Activated naive CD8-positive, alpha-beta T cell treated with anti-CD3 and anti-CD28 coated beads for 36 hours (primary cell): ENCODE measurements around the gene TPT1. TPM values are rescaled to one million over a fixed set of nuclear protein-coding genes. Genes with fewer than 3 reads are reported as not detected.
A peak's percentile ranks its signal among the peaks of the same experiment; 100 is the strongest.
"Not testable (repeated sequence)": the region's sequence is repeated elsewhere in the genome, so short reads cannot be mapped to it uniquely, and the experiment has no call there.

Source experiments
- DNase-seq: peaks from one replicate; pipeline ENCODE4 v3.0.0; 2021
- H3K27ac Mint-ChIP-seq: one replicate; pipeline ENCODE4 v1.8.0; 2022; ENCODE audit warnings: mild to moderate bottlenecking, moderate library complexity, mixed read lengths
- H3K27me3 Mint-ChIP-seq: one replicate; pipeline ENCODE4 v1.8.0; 2022; ENCODE audit warnings: mild to moderate bottlenecking, mixed read lengths
- H3K36me3 Mint-ChIP-seq: one replicate; pipeline ENCODE4 v1.8.0; 2021; ENCODE audit warnings: mild to moderate bottlenecking, mixed read lengths
- H3K4me1 Mint-ChIP-seq: one replicate; pipeline ENCODE4 v1.8.0; 2021; ENCODE audit warnings: mixed read lengths
- H3K4me3 Mint-ChIP-seq: one replicate; pipeline ENCODE4 v1.8.0; 2022; ENCODE audit warnings: mild to moderate bottlenecking, moderate library complexity, mixed read lengths
- H3K9me3 Mint-ChIP-seq: one replicate; pipeline ENCODE4 v1.8.0; 2022; ENCODE audit warnings: mixed read lengths
- total RNA-seq, 2 experiments: library from RNA; stranded (reverse); gene quantifications; one replicate each; pipeline ENCODE4 v1.2.3, GENCODE V29; 2021

The TPT1 gene
- 1,000 to 10,000 TPM; 3,217 to 3,223 TPM for total RNA-seq

- Mint-ChIP-seq H3K4me1 (peaks cover 35% of the 10 kb centered on the region), H3K9me3 (no peaks in the 10 kb centered on the region), H3K4me3 (peak within 1 kb of the TSS; percentile 99), H3K27ac (peak within 1 kb of the TSS; percentile 99), H3K36me3 (peaks cover 54% of the 10 kb centered on the region), H3K27me3 (peaks cover 1% of the 10 kb centered on the region)
- peak; percentile 100 for DNase-seq
Observed at GRCh38 chr13:45341034-45341798, at the start of gene TPT1. TPT1 (minus strand) TSS chr13:45341183; CDS start chr13:45341069, 114 bp downstream.

- H3K27me3 Mint-ChIP-seq, H3K9me3 Mint-ChIP-seq, DNase-seq, H3K27ac Mint-ChIP-seq, H3K4me3 Mint-ChIP-seq: not testable (repeated sequence)
- Mint-ChIP-seq H3K4me1 (peaks cover 16% of the 10 kb centered on the region), H3K36me3 (peaks cover 11% of the 10 kb centered on the region)
Observed at GRCh38 chr13:45390348-45390747, 49.4 kb upstream of the TPT1 start.

GRCh38 chr13:45388664-45389063, 47.7 kb upstream of the TPT1 start:
- Mint-ChIP-seq H3K36me3 (peaks cover 18% of the 10 kb centered on the region), H3K4me3 (no peak overlapping the region), H3K4me1 (peaks cover 3% of the 10 kb centered on the region), H3K27ac (no peak overlapping the region), H3K27me3 (no peaks in the 10 kb centered on the region), H3K9me3 (no peaks in the 10 kb centered on the region)
- no peak for DNase-seq

- not testable (repeated sequence) for H3K4me1 Mint-ChIP-seq, H3K27me3 Mint-ChIP-seq, H3K4me3 Mint-ChIP-seq, H3K27ac Mint-ChIP-seq, H3K9me3 Mint-ChIP-seq
- peaks cover 21% of the 10 kb centered on the region for H3K36me3 Mint-ChIP-seq
- peak; percentile 21 for DNase-seq
Observed at GRCh38 chr13:45386892-45387575, 46.1 kb upstream of the TPT1 start.

GRCh38 chr13:45385907-45386553, 45.0 kb upstream of the TPT1 start:
- DNase-seq: no peak
- H3K27ac Mint-ChIP-seq: no peak overlapping the region
- H3K27me3 Mint-ChIP-seq: no peaks in the 10 kb centered on the region
- no peak overlapping the region for H3K4me3 Mint-ChIP-seq
- H3K9me3 Mint-ChIP-seq: no peaks in the 10 kb centered on the region
- H3K4me1 Mint-ChIP-seq: peaks cover 3% of the 10 kb centered on the region
- peaks cover 21% of the 10 kb centered on the region for H3K36me3 Mint-ChIP-seq

- Mint-ChIP-seq H3K27me3 (no peaks in the 10 kb centered on the region), H3K36me3 (peaks cover 21% of the 10 kb centered on the region), H3K27ac (no peak overlapping the region), H3K9me3 (no peaks in the 10 kb centered on the region), H3K4me3 (no peak overlapping the region), H3K4me1 (peaks cover 3% of the 10 kb centered on the region)
- DNase-seq: no peak
Observed at GRCh38 chr13:45385320-45385719, 44.3 kb upstream of the TPT1 start.

GRCh38 chr13:45384474-45385174, 43.6 kb upstream of the TPT1 start:
- DNase-seq: no peak
- peaks cover 3% of the 10 kb centered on the region for H3K4me1 Mint-ChIP-seq
- no peak overlapping the region for H3K27ac Mint-ChIP-seq
- H3K36me3 Mint-ChIP-seq: peaks cover 21% of the 10 kb centered on the region
- no peak overlapping the region for H3K4me3 Mint-ChIP-seq
- H3K9me3 Mint-ChIP-seq: no peaks in the 10 kb centered on the region
- H3K27me3 Mint-ChIP-seq: no peaks in the 10 kb centered on the region

- H3K4me1 Mint-ChIP-seq, H3K4me3 Mint-ChIP-seq, DNase-seq, H3K27me3 Mint-ChIP-seq, H3K27ac Mint-ChIP-seq, H3K9me3 Mint-ChIP-seq: not testable (repeated sequence)
- peaks cover 21% of the 10 kb centered on the region for H3K36me3 Mint-ChIP-seq
Observed at GRCh38 chr13:45382739-45383138, 41.8 kb upstream of the TPT1 start.

- no peaks in the 10 kb centered on the region for H3K4me1 Mint-ChIP-seq
- H3K27ac Mint-ChIP-seq: no peak overlapping the region
- H3K36me3 Mint-ChIP-seq: peaks cover 15% of the 10 kb centered on the region
- H3K27me3 Mint-ChIP-seq: no peaks in the 10 kb centered on the region
- no peaks in the 10 kb centered on the region for H3K9me3 Mint-ChIP-seq
- H3K4me3 Mint-ChIP-seq: no peak overlapping the region
- DNase-seq: no peak
Observed at GRCh38 chr13:45381196-45381595, 40.2 kb upstream of the TPT1 start.

GRCh38 chr13:45380708-45381107, 39.7 kb upstream of the TPT1 start:
- not testable (repeated sequence) for H3K27ac Mint-ChIP-seq, H3K4me3 Mint-ChIP-seq, H3K4me1 Mint-ChIP-seq, DNase-seq, H3K9me3 Mint-ChIP-seq, H3K27me3 Mint-ChIP-seq
- peaks cover 15% of the 10 kb centered on the region for H3K36me3 Mint-ChIP-seq

- not testable (repeated sequence) for H3K27me3 Mint-ChIP-seq, H3K9me3 Mint-ChIP-seq, H3K27ac Mint-ChIP-seq, DNase-seq, H3K4me1 Mint-ChIP-seq, H3K4me3 Mint-ChIP-seq
- H3K36me3 Mint-ChIP-seq: peaks cover 10% of the 10 kb centered on the region
Observed at GRCh38 chr13:45379516-45379915, 38.5 kb upstream of the TPT1 start.

- H3K27me3 Mint-ChIP-seq, H3K27ac Mint-ChIP-seq, H3K4me1 Mint-ChIP-seq, H3K36me3 Mint-ChIP-seq, H3K9me3 Mint-ChIP-seq, H3K4me3 Mint-ChIP-seq, DNase-seq: not testable (repeated sequence)
Observed at GRCh38 chr13:45378786-45379185, 37.8 kb upstream of the TPT1 start.

- not testable (repeated sequence) for H3K9me3 Mint-ChIP-seq, H3K36me3 Mint-ChIP-seq, DNase-seq, H3K27ac Mint-ChIP-seq, H3K4me1 Mint-ChIP-seq, H3K4me3 Mint-ChIP-seq, H3K27me3 Mint-ChIP-seq
Observed at GRCh38 chr13:45377314-45377713, 36.3 kb upstream of the TPT1 start.

- not testable (repeated sequence) for H3K4me1 Mint-ChIP-seq, H3K36me3 Mint-ChIP-seq, H3K27me3 Mint-ChIP-seq, H3K27ac Mint-ChIP-seq, H3K9me3 Mint-ChIP-seq, DNase-seq, H3K4me3 Mint-ChIP-seq
Observed at GRCh38 chr13:45376651-45377050, 35.7 kb upstream of the TPT1 start.

GRCh38 chr13:45374917-45375316, 33.9 kb upstream of the TPT1 start:
- peaks cover 7% of the 10 kb centered on the region for H3K4me1 Mint-ChIP-seq
- DNase-seq: no peak
- no peak overlapping the region for H3K27ac Mint-ChIP-seq
- H3K4me3 Mint-ChIP-seq: no peak overlapping the region
- no peaks in the 10 kb centered on the region for H3K9me3 Mint-ChIP-seq
- H3K27me3 Mint-ChIP-seq: no peaks in the 10 kb centered on the region
- H3K36me3 Mint-ChIP-seq: no peaks in the 10 kb centered on the region
